Measurements from ENCODE around the gene RPTOR.

Gene RPTOR

DNA sequence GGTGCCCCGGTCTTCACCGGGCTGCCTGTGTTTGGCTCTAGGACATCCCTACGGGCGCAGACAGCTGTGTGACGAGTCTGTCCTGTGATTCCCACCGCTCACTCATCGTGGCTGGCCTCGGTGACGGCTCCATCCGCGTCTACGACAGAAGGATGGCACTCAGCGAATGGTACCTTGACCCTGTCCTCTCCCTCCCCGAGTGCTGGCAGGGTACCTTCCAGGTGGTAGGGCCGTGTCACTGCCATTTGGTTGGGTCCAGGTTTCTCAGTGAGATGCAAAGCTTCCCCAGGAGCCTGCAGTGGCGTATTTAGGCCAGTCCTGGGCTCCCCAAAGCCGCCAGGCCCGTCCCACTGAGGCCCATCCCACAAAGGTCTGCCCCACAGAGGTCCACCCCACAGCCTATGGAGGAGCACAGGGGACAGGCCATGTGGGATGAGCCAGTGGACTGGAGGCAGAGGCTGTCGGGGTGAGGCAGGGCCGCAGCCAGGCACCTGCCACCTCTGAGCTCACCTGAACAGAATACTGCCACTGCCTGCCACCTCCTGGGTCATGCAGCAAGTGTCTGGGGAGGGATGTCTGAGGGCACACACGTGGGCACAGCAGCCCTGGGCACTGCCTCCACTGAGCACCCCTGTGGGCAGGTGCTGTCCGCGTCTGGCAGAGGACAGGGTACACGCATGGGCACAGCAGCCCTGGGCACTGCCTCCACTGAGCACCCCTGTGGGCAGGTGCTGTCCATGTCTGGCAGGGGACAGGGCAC, 415.6 kb downstream of the RPTOR start:
- H3K9me3 ChIP-seq (replicated peaks in 1 of 2; ENCODE audit: control insufficient read depth in 2 of 2, insufficient read depth in 1 of 2, low read depth in 1 of 2, low read length in 2 of 2) = peaks cover under 1 to 1% of the 10 kb centered on the region in 2 donors

GRCh38 chr17:80960797-80961452, 416.3 kb downstream of the RPTOR start:
- no peak for DNase-seq (ENCODE audit: low spot score)
- WGBS, 2 donors (ENCODE audit: extremely low coverage in 2 of 2, insufficient read length in 2 of 2, insufficient replicate concordance in 1 of 2) = no CpG with 5 or more reads among the region's 31 CpGs
- no peaks in the 10 kb centered on the region for H3K27me3 ChIP-seq (ENCODE audit: control insufficient read depth in 3 of 3, insufficient read depth in 3 of 3, low read depth in 1 of 3, low read length in 3 of 3)

More for the DNA sequence above, 415.6 kb downstream of the RPTOR start:
- peak overlapping the region; percentile 73 for H3K23ac ChIP-seq (ENCODE audit: low read depth, low read length, poor library complexity)
- H3K27ac ChIP-seq (replicated peaks; ENCODE audit: low read length) = no peak overlapping the region
- H3K4me3 ChIP-seq (ENCODE audit: low read length in 2 of 2) = no peak overlapping the region
- WGBS, 2 donors (ENCODE audit: extremely low coverage in 2 of 2, insufficient read length in 2 of 2, insufficient replicate concordance in 1 of 2) = no CpG with 5 or more reads among the region's 24 CpGs
- no peak for DNase-seq (ENCODE audit: low spot score)
- peak overlapping the region; percentile 94 for H2BK15ac ChIP-seq (ENCODE audit: low read length)
- H2AFZ ChIP-seq (ENCODE audit: low read length) = no peak overlapping the region
- H2AK5ac ChIP-seq (ENCODE audit: low read depth, low read length) = peak overlapping the region; percentile 97
- peak overlapping the region; percentile 70 for H3K9ac ChIP-seq (ENCODE audit: low read depth, low read length, poor library complexity)
- H3K4me1 ChIP-seq (ENCODE audit: control insufficient read depth in 2 of 2, insufficient read depth in 1 of 2, low read depth in 1 of 2, low read length in 2 of 2) = peaks cover 4 to 31% of the 10 kb centered on the region in 2 donors
- H4K91ac ChIP-seq (ENCODE audit: low read depth, low read length, poor library complexity) = peak overlapping the region; percentile 72
- peak overlapping the region; percentile 91 for H2BK120ac ChIP-seq (ENCODE audit: low read depth, low read length)
- no peak overlapping the region for H3K4me2 ChIP-seq (ENCODE audit: insufficient read depth, low read length, poor library complexity, severe bottlenecking)
- H3K4ac ChIP-seq (ENCODE audit: low read length) = no peak overlapping the region
- peaks cover 7% of the 10 kb centered on the region for H3K79me1 ChIP-seq (ENCODE audit: low read depth, low read length)
- H3K18ac ChIP-seq (ENCODE audit: low read length) = peak overlapping the region; percentile 76
- H2BK12ac ChIP-seq (ENCODE audit: low read length) = peak overlapping the region; percentile 41
- H3K14ac ChIP-seq (ENCODE audit: low read length) = peak overlapping the region; percentile 71
- H3K36me3 ChIP-seq (replicated peaks in 1 of 2; ENCODE audit: control insufficient read depth in 2 of 2, insufficient read depth in 2 of 2, low read length in 2 of 2) = peaks cover 4 to 5% of the 10 kb centered on the region in 2 donors
- H2BK5ac ChIP-seq (ENCODE audit: low read length) = peak overlapping the region; percentile 6
- H3K27me3 ChIP-seq (ENCODE audit: control insufficient read depth in 3 of 3, insufficient read depth in 3 of 3, low read depth in 1 of 3, low read length in 3 of 3) = no peaks in the 10 kb centered on the region
- H4K8ac ChIP-seq (ENCODE audit: low read depth, low read length) = peak overlapping the region; percentile 82

DNA sequence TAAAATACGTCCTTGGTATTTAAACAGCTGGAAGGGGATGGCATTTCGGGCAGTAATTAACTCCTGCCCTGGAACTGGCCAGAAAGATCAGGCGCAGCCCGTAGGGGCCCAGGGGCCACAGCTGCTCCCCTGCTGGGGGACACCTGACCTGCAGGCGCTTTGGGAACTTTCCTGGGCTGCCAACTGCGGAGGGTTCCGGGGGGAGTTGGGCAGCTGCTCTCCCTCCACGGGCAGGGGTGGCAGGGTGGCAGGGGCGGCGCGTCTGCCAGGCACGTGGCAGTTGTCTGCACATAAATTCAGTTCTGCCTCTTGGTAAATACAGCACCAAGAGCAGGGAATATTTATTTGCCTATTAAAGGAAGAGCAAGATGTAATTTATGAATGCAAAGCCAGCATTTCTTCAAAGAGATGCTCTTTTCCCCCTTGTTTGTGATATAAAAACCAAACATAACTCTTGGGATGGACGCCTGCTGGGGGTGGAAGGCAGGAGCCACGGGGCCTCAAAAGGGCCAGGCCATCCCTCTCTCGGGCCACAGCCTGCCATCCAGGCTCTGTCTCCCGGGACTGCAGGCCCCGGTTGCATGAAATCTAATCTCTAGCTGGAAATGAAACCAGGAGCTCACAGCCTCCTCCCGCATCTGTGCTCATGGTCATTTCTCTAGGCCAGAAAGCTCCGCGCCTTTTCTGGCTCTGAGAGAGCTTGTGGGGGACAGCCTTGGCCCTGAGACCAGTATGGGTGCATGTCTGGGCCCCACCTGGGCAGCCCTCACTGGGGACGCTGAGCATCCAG, 417.1 kb downstream of the RPTOR start:
- Histone ChIP-seq H3K18ac (ENCODE audit: low read length) (peak overlapping the region; percentile 17), H3K79me1 (ENCODE audit: low read depth, low read length) (peaks cover 7% of the 10 kb centered on the region), H4K8ac (ENCODE audit: low read depth, low read length) (no peak overlapping the region), H3K4me3 (ENCODE audit: low read length in 2 of 2) (no peak overlapping the region), H2AFZ (ENCODE audit: low read length) (no peak overlapping the region), H2BK12ac (ENCODE audit: low read length) (no peak overlapping the region), H3K9me3 (replicated peaks in 1 of 2; ENCODE audit: control insufficient read depth in 2 of 2, insufficient read depth in 1 of 2, low read depth in 1 of 2, low read length in 2 of 2) (no peaks in the 10 kb centered on the region), H3K4ac (ENCODE audit: low read length) (no peak overlapping the region), H3K4me2 (ENCODE audit: insufficient read depth, low read length, poor library complexity, severe bottlenecking) (no peak overlapping the region), H3K27ac (replicated peaks; ENCODE audit: low read length) (no peak overlapping the region), H2BK120ac (ENCODE audit: low read depth, low read length) (no peak overlapping the region), H2BK15ac (ENCODE audit: low read length) (peak overlapping the region; percentile 85), H2BK5ac (ENCODE audit: low read length) (no peak overlapping the region), H4K91ac (ENCODE audit: low read depth, low read length, poor library complexity) (no peak overlapping the region), H2AK5ac (ENCODE audit: low read depth, low read length) (no peak overlapping the region), H3K9ac (ENCODE audit: low read depth, low read length, poor library complexity) (no peak overlapping the region), H3K4me1 (ENCODE audit: control insufficient read depth in 2 of 2, insufficient read depth in 1 of 2, low read depth in 1 of 2, low read length in 2 of 2) (peaks cover 4 to 27% of the 10 kb centered on the region in 2 donors), H3K14ac (ENCODE audit: low read length) (no peak overlapping the region), H3K36me3 (replicated peaks in 1 of 2; ENCODE audit: control insufficient read depth in 2 of 2, insufficient read depth in 2 of 2, low read length in 2 of 2) (peaks cover 6 to 7% of the 10 kb centered on the region in 2 donors), H3K27me3 (ENCODE audit: control insufficient read depth in 3 of 3, insufficient read depth in 3 of 3, low read depth in 1 of 3, low read length in 3 of 3) (no peaks in the 10 kb centered on the region), H3K23ac (ENCODE audit: low read depth, low read length, poor library complexity) (no peak overlapping the region)
- no CpG with 5 or more reads among the region's 21 CpGs for WGBS, 2 donors (ENCODE audit: extremely low coverage in 2 of 2, insufficient read length in 2 of 2, insufficient replicate concordance in 1 of 2)
- no peak for DNase-seq (ENCODE audit: low spot score)

More at GRCh38 chr17:80960797-80961452, 416.3 kb downstream of the RPTOR start:
- H3K79me1 ChIP-seq (ENCODE audit: low read depth, low read length) = peaks cover 7% of the 10 kb centered on the region
- peak overlapping the region; percentile 73 for H3K23ac ChIP-seq (ENCODE audit: low read depth, low read length, poor library complexity)
- no peak overlapping the region for H2BK15ac ChIP-seq (ENCODE audit: low read length)
- peaks cover 4 to 32% of the 10 kb centered on the region in 2 donors for H3K4me1 ChIP-seq (ENCODE audit: control insufficient read depth in 2 of 2, insufficient read depth in 1 of 2, low read depth in 1 of 2, low read length in 2 of 2)
- H2BK12ac ChIP-seq (ENCODE audit: low read length) = peak overlapping the region; percentile 84
- no peak overlapping the region for H2AK5ac ChIP-seq (ENCODE audit: low read depth, low read length)
- H3K36me3 ChIP-seq (replicated peaks in 1 of 2; ENCODE audit: control insufficient read depth in 2 of 2, insufficient read depth in 2 of 2, low read length in 2 of 2) = peaks cover 6 to 7% of the 10 kb centered on the region in 2 donors
- peak overlapping the region; percentile 80 for H3K18ac ChIP-seq (ENCODE audit: low read length)
- no peak overlapping the region for H3K4me2 ChIP-seq (ENCODE audit: insufficient read depth, low read length, poor library complexity, severe bottlenecking)
- no peak overlapping the region for H3K27ac ChIP-seq (replicated peaks; ENCODE audit: low read length)
- H2BK120ac ChIP-seq (ENCODE audit: low read depth, low read length) = no peak overlapping the region
- H4K8ac ChIP-seq (ENCODE audit: low read depth, low read length) = no peak overlapping the region
- peak overlapping the region; percentile 81 for H3K9ac ChIP-seq (ENCODE audit: low read depth, low read length, poor library complexity)
- no peaks in the 10 kb centered on the region for H3K9me3 ChIP-seq (replicated peaks in 1 of 2; ENCODE audit: control insufficient read depth in 2 of 2, insufficient read depth in 1 of 2, low read depth in 1 of 2, low read length in 2 of 2)
- peak overlapping the region; percentile 60 for H2BK5ac ChIP-seq (ENCODE audit: low read length)
- no peak overlapping the region for H3K4ac ChIP-seq (ENCODE audit: low read length)
- peak overlapping the region; percentile 71 for H3K14ac ChIP-seq (ENCODE audit: low read length)
- peak overlapping the region; percentile 72 for H4K91ac ChIP-seq (ENCODE audit: low read depth, low read length, poor library complexity)
- no peak overlapping the region for H2AFZ ChIP-seq (ENCODE audit: low read length)
- no peak overlapping the region for H3K4me3 ChIP-seq (ENCODE audit: low read length in 2 of 2)

Data from neuronal stem cell (in vitro differentiated cells).